CD4-positive, alpha-beta T cell treated with Interleukin-2 at 100 ng/mL for 4 hours (primary cell): Measurements from ENCODE around the gene RNF19B.

Experiments used
- DNase-seq: peaks from one replicate; pipeline ENCODE4 v3.0.0-alpha.2; 2020; ENCODE audit warnings: low spot score

RNF19B gene

DNA sequence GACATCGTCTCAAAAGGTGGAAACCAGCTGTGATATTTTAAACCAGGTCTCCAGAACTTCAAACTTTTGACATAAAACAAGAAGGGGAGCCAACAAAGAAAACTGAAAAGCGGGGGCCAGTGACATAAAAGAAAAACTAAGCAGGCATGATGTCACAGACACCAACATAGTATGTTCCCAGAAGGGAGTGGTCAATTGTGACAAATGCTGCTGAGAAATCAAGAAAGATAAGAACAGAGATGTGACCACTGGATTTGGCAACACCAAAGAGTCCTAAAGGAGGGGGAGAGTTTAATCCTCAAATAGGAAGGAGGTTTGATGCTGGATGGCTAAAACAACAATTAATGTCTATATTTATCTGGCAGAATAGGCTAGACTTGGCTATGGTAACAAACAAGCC, 2.3 kb upstream of the RNF19B start:
- DNase-seq = no peak

DNA sequence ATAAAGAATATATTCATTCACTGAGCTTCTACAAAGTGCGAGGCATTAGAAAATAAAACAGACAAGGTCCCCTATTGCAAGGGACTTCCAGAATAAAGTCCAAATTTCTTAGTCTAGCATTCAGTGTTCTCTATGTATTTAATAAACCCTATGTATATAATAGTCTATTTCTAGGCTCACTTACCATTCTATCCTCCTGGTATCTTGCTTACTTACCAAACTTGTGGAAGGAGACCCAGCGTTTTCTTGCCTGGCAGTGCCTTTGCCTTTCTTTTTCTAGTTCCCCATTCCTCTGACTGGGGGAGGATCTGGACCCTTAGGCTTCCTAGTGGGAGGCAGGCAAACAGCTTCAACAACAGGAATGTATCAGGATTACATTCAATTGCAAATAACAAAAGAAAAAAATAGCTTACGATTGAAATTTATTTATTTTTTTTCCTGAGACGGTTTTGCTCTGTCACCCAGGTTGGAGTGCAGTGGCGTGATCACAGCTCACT, 690 bp upstream of the RNF19B start:
- DNase-seq = no peak

DNA sequence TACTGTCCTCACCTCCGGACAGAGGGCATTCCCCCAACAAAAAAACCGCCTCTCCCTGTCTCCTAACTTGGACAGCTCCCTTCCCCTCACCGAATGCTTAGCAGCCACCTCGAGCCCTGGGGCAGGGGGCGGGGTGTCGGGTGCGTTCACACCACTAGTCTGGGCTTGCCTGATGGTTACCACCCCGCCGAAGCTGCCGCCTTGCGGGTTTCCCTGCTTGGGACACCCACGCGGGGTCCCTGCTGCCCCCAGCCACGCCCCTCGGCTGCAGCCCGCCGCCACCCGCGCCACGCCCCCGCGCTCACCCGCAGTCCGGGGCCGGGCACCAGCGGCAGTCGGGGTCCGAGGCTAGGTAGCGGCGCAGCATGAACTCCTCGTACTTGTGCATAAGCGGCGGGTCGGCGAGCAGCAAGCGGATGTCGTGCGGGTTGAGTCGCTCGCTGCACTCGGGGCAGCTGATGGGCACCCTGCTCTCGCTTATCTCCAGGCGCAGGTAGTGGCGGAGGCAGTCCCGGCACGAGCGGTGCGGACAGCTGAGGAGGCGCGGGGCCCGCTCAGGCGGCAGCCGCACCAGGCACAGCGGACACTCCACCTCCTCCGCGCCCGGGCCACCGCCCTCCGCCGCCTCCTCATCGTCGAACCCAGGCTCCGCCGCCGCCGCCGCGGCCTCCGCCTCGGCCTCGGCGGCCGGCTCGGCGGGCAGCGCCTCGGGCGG, 706 bp downstream of the RNF19B start:
- peak; percentile 50 for DNase-seq

DNA sequence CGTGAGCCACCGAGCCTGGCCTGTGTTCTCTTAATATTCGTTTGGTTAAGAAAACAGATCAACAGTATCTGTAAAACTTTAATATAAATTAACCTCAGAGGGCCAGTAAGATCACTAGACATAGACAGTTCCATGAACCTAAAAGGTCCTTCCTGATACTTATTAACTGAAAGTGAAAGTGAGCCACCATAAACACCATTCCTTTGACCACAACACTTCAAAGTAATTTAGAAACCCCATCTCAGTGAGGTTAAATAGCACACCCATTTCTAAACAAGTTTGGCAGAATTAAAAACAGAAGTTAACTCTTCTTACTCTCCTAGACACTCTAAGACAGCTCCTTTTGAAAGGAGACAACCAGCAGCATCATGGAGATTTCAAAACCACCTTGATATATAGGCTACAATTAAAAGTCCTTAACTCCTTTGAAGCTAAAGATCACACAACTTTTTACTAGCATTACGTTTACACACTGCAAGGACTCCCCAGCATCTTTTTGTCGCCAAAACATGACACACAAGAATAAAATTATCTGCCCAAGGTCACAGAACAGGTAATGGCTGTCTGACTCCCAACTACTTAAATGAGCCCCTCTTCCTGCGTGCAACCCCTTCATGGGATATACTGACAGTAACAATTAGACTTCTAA, 2.2 kb downstream of the RNF19B start:
- peak; percentile 63 for DNase-seq

DNA sequence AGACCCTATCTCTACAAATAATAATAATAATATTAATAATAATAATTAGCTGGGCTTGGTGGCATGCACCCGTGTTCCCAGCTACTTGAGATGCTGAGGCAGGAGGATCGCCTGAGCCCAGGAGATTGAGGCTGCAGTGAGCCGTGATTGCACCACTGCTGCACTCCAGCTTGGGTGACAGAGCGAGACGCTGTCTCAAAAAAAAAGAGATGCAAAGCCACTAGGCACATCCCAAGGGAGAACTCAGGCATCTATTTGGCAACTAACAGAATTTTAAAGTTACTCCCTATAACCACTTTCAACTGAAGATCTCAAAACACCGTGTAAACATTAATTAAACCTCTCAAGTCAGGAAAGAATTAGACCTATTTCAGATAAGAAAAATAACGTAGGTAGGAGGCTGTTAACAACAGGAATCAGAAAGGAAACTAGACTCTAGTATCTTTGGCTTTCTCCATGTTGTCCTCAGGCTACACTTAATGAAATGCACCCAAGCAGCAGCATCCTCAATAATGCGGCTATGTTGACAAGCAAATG, 3.7 kb downstream of the RNF19B start:
- no peak for DNase-seq

- no peak for DNase-seq
Observed at GRCh38 chr1:32960342-32960741, 4.3 kb downstream of the RNF19B start.

- DNase-seq = no peak
Observed at GRCh38 chr1:32958827-32959226, 5.8 kb downstream of the RNF19B start.

GRCh38 chr1:32957017-32957416, 7.6 kb downstream of the RNF19B start:
- DNase-seq = no peak

GRCh38 chr1:32954168-32954567, 10.4 kb downstream of the RNF19B start:
- no peak for DNase-seq

- DNase-seq = peak; percentile 35
Observed at GRCh38 chr1:32953495-32953894, 11.1 kb downstream of the RNF19B start.

DNA sequence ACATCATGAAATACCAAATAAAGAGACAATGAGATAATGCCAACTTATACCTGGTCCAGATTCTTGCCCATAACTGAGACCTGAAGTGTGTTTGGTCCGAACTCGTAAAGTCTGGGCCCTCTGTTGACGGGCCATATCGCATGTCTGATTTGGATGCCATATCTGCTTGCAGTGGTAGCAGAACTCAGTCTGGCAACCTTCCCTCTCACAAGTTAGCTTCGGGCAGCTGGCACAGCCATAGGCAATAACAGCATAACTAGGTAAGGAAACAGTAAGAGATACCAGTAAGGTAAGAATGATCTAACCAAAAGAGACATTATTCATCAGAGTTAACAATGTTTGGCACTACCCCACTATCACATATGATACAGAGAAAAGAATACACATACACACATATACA, 15.1 kb downstream of the RNF19B start:
- no peak for DNase-seq

DNA sequence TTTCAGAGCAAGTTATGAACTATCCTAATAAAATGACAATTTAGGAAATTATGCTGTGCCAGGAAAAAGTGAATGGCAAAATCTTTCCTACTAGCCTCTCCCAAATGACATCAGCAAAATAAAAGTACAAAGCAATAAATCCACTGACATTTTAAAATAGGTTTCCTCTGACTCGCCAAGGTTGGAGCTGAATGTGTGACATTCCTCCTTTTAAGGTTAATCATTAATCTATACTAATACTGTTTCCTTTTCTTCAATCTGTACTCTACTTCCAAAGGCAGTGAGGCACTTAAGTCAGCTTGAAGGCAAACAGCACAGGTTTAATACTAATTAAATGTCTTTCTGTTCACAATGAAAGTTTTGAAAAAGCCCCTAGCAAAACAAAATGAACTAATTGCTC, 15.7 kb downstream of the RNF19B start:
- no peak for DNase-seq

DNA sequence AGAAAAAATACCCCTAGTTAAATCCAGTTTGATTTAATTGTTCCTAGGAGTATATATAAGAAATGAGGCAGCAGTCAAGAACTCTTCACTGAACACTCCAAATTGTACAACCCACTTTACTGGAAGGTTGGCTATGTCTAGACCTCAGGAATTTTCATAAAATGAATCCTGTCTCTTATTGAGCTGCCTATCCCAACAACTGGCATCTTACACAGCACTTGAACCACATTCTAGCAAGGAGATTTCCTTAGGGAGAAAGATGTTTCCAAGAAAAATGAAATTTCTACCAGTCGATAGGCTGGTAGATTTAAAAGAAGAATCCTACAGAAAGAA, 16.3 kb downstream of the RNF19B start:
- DNase-seq = no peak

DNA sequence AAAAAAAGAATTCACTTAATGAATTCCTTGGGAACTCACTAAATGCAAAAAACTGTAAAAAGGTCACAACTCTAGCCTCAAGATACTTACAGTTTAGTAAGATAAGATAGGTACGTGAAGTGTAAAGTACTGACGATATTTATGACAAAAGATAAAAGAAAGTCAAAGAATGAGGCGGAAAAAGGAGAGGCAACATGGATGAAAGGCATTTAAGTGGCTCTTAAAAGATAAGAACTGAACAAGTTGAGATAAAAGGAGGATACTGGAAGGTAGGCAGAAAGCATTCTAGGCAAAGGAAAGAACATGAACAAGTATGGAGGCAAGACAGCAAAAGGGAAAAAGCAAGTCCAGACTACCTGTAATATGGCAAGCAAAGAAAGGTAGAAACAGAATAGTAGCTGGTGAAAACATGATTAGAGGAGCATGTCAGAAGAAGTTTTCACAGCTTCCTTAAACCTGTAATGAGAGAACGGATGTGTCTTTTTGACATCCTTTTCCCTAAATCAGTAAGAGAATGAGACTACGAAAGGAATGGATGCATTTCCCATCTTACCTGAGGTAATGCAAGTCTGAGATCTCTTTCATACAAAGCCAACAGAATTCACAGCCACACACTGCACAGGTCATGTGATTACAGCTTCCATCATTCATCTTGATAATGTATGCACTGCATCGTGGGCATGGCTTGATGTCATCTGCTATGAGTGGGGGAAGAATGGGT, 16.8 kb downstream of the RNF19B start:
- no peak for DNase-seq

DNA sequence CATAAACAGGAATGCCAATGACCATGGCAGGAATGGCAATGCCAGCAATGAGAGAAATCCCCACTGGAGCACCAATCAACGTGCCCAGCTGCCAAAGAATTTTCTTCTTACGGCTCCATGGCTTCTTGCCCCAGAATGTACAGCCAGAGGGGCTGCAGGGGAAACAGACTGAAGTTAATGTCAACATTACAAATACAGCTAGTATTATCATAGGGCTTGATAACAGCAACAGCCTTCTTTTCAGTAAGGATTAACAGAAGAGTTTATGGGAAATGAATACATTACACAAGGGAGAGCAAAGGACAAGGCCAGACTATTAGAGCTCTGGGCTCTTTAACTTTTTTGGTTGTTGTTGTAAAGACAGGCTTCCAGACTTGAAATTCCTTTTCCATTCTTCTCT, 18.2 kb downstream of the RNF19B start:
- DNase-seq = no peak

DNA sequence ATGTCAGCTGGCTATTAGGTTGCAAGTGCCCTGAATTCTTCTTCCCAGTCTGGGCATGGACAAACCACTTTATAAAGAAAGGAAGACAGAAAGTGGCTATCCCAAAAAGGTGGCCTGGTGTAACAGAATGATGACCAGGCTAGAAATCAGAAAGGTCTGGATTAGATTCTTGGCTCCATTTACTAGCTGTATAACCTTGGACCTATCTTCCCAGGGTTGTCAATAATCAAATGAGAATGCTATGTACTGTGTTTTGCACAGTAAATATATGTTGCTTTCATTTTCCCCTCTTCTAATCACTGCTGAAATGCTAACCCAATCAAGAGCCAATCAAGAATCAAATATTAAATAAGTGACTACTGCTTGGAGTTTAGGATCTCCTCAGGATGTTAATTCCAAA, 20.4 kb downstream of the RNF19B start:
- DNase-seq = no peak

GRCh38 chr1:32939655-32940371, 24.8 kb downstream of the RNF19B start:
- peak; percentile 19 for DNase-seq

DNA sequence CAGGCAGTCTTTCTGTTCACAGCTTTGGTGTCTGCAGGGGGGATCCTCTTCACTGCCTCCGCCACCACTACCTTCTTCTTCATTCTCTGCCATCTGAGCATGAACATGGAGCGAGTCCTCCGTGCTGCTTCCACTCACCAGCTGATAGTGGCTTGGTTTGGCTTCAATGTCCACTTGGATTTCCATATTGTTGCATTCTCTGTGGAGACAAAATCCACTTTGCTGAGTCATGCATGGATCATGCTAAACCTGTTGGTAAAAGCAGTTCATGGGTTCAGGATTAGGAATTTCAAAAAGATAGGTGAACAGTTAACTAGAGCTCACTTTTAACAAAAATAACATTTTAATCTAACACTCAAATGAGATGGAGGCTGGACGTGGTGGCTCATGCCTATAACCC, 27.5 kb downstream of the RNF19B start:
- no peak for DNase-seq

DNA sequence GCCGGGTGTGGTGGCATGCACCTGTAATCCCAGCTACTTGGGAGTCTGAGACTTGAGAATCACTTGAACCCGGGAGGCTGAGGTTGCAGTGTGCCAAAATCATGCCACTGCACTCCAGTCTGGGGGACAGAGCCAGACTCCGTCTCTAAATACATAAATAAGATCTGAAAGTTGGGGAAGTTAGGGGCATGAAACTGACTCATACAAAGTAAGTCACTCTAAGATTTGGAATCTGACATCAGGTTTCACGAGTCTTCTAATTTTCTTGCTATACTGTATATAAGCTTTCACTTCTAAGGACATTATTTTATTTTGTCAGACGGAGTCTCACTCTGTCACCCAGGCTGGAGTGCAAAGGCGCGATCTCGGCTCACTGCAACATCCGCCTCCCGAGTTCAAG, 30.1 kb downstream of the RNF19B start:
- no peak for DNase-seq

DNA sequence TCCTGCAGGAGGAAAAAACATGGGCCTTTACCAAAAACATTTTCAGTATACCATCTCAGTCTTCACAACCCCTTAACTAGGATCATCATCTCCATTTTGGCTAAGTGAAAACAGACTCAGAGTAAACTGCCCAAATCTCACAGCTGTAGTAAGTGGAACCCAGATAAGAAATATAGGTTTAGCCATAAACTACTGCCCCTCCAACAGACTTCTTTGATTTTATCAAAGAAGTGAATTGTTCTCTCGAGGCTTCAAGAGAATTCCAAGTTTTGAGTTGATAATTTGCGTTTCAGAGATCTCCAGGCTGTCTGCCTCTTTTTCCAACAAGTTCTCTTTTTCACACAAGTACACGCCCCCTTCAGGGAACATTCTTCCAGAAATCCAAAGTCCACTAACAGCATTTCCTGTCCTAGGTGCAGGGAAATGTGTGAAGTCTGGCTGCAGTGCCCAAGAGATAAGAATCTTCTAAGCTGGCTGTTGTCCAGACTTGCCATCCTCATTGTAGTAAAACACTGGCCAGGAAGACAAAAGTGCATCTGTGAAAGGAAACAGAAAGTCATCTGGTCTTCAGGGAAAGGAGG, 30.8 kb downstream of the RNF19B start:
- DNase-seq = no peak

DNA sequence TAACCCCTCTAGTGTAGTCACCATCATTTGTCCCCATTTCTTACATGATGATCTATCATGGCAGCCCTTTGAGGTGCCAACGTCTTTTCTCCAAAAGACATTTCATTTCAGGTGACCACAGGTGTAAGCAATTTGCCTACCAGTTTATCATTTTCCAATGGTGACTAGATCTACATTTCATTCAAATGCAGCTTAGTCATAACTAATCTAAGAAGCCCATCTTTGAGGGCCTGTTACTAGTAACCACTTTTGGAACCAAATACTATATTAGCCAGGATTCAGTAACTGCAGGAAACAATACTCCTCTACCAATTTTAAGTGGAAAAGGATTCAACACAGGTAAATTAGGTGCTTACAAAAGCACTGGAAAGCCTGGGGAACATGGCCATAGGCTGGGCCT, 32.8 kb downstream of the RNF19B start:
- DNase-seq = no peak

GRCh38 chr1:32929366-32929765, 35.2 kb downstream of the RNF19B start:
- DNase-seq = no peak
